Neural cell (in vitro differentiated cells): Measurements from ENCODE around the gene GNB1. TPM values are rescaled to one million over a fixed set of nuclear protein-coding genes. Genes with fewer than 3 reads are reported as not detected.

Experiments
- H2AFZ ChIP-seq: fragments of 200-600, 300-800 bp; sonication (generic), shearing (Covaris generic); 2 replicates; pipeline ENCODE4 v1.6.0; 2014; ENCODE audit warnings: low read depth, mild to moderate bottlenecking, antibody characterized with exemption, low read length, moderate library complexity
- H3F3A ChIP-seq: fragments of 200-600 bp; shearing (Covaris generic); 2 replicates; pipeline ENCODE4 v1.6.1; 2016; ENCODE audit warnings: mild to moderate bottlenecking, moderate library complexity, mixed read lengths, antibody characterized with exemption, low read length; ENCODE audit not compliant: insufficient read depth, poor library complexity, severe bottlenecking
- H3K27ac ChIP-seq: fragments of 200-600, 300-800 bp; sonication (generic), shearing (Covaris generic); 2 replicates; pipeline ENCODE4 v1.5.1; 2014; ENCODE audit warnings: mild to moderate bottlenecking, low read length, moderate library complexity
- H3K27me3 ChIP-seq: fragments of 300-800, 200-600 bp; sonication (generic), shearing (Covaris generic); 2 replicates; pipeline ENCODE4 v1.6.0; 2014; ENCODE audit warnings: mild to moderate bottlenecking, low read depth, low read length, moderate library complexity; ENCODE audit not compliant: insufficient read depth
- H3K36me3 ChIP-seq: fragments of 300-800, 200-600 bp; sonication (generic), shearing (Covaris generic); 2 replicates; pipeline ENCODE4 v1.5.1; 2014; ENCODE audit warnings: mild to moderate bottlenecking, antibody characterized with exemption, low read length, moderate library complexity; ENCODE audit not compliant: insufficient read depth
- H3K4me2 ChIP-seq: fragments of 300-800, 200-600 bp; sonication (generic), shearing (Covaris generic); 2 replicates; pipeline ENCODE4 v1.6.0; 2014; ENCODE audit warnings: mild to moderate bottlenecking, low read length
- H3K4me3 ChIP-seq: fragments of 300-800, 200-600 bp; sonication (generic), shearing (Covaris generic); 2 replicates; pipeline ENCODE4 v1.5.1; 2014; ENCODE audit warnings: mild to moderate bottlenecking, low read length, moderate library complexity
- H3K79me2 ChIP-seq: fragments of 200-600 bp; shearing (Covaris generic); replicated peaks from 2 replicates; pipeline ENCODE4 v1.6.0; 2014; ENCODE audit warnings: mild to moderate bottlenecking, low read length, moderate library complexity; ENCODE audit not compliant: insufficient read depth
- H3K9ac ChIP-seq: fragments of 300-800, 200-600 bp; sonication (generic), shearing (Covaris generic); 2 replicates; pipeline ENCODE4 v1.6.1; 2016; ENCODE audit warnings: mild to moderate bottlenecking, low read length, mixed read lengths
- H3K9me2 ChIP-seq: fragments of 200-600 bp; shearing (Covaris generic); 2 replicates; pipeline ENCODE4 v1.6.1; 2016; ENCODE audit warnings: mild to moderate bottlenecking, low read length, mixed read lengths; ENCODE audit not compliant: insufficient read depth
- H3K9me3 ChIP-seq: fragments of 200-600, 300-800 bp; sonication (generic), shearing (Covaris generic); 2 replicates; pipeline ENCODE4 v1.6.1; 2016; ENCODE audit warnings: mild to moderate bottlenecking, mixed run types, low read length, moderate library complexity, mixed read lengths
- H4K20me1 ChIP-seq: fragments of 200-600 bp; shearing (Covaris generic); 2 replicates; pipeline ENCODE4 v1.6.1; 2016; ENCODE audit warnings: mild to moderate bottlenecking, mixed run types; ENCODE audit not compliant: insufficient read depth
- CTCF ChIP-seq: fragments of 450-650 bp; IDR thresholded peaks from 2 replicates; pipeline ENCODE4 v1.5.1; 2014; ENCODE audit warnings: antibody characterized with exemption, mild to moderate bottlenecking, moderate library complexity; ENCODE audit not compliant: poor library complexity, severe bottlenecking
- EP300 ChIP-seq: fragments of 450-650 bp; conservative IDR thresholded peaks from 2 replicates; pipeline ENCODE4 v1.6.1; 2014; ENCODE audit warnings: antibody characterized with exemption, mild to moderate bottlenecking, moderate library complexity; ENCODE audit not compliant: poor library complexity, severe bottlenecking
- EZH2 ChIP-seq: fragments of 200-600, 300-800 bp; shearing (Covaris generic), sonication (generic); IDR thresholded peaks from 2 replicates; pipeline ENCODE4 v1.6.1; 2014; ENCODE audit warnings: antibody characterized with exemption, low read length, borderline replicate concordance, mild to moderate bottlenecking; ENCODE audit not compliant: insufficient read depth, poor library complexity, severe bottlenecking
- MXI1 ChIP-seq: fragments of 450-650 bp; conservative IDR thresholded peaks from 2 replicates; pipeline ENCODE4 v1.6.1; 2014; ENCODE audit warnings: antibody characterized with exemption, mild to moderate bottlenecking; ENCODE audit not compliant: poor library complexity, severe bottlenecking
- POLR2AphosphoS5 ChIP-seq: IDR thresholded peaks from 2 replicates; pipeline ENCODE4 v1.6.1; 2012
- RAD21 ChIP-seq: fragments of 450-650 bp; conservative IDR thresholded peaks from 2 replicates; pipeline ENCODE4 v1.6.1; 2014; ENCODE audit warnings: antibody characterized with exemption, mild to moderate bottlenecking, moderate library complexity
- REST ChIP-seq: IDR thresholded peaks from 2 replicates; pipeline ENCODE4 v1.6.1; 2012; ENCODE audit warnings: borderline replicate concordance
- SMC3 ChIP-seq: fragments of 450-650 bp; conservative IDR thresholded peaks from 2 replicates; pipeline ENCODE4 v1.6.1; 2014; ENCODE audit warnings: antibody characterized with exemption, mild to moderate bottlenecking, moderate library complexity; ENCODE audit not compliant: poor library complexity
- TAF1 ChIP-seq: IDR thresholded peaks from 2 replicates; pipeline ENCODE4 v1.6.1; 2012; ENCODE audit warnings: low read depth
- polyA plus RNA-seq: library from polyadenylated mRNA; depleted of rRNA; stranded (reverse); fragments of >200 nt; gene quantifications from 2 replicates; pipeline ENCODE4 v1.2.3, GENCODE V29; 2014

The GNB1 gene
- polyA plus RNA-seq, 1 donor from 2014 or later = 325 TPM

GRCh38 chr1:1907098-1907736, 16.3 kb upstream of the GNB1 start:
- no peak overlapping the region for H3K27ac ChIP-seq
- H2AFZ ChIP-seq = no peak overlapping the region
- H3K36me3 ChIP-seq = no peaks in the 10 kb centered on the region
- no peaks in the 10 kb centered on the region for H4K20me1 ChIP-seq
- TF ChIP-seq REST (no peak), EZH2 (no peak), TAF1 (no peak), EP300 (no peak), CTCF (no peak), POLR2AphosphoS5 (no peak), MXI1 (no peak), RAD21 (no peak), SMC3 (no peak)
- no peaks in the 10 kb centered on the region for H3F3A ChIP-seq
- no peak overlapping the region for H3K9ac ChIP-seq
- no peaks in the 10 kb centered on the region for H3K79me2 ChIP-seq
- H3K27me3 ChIP-seq = no peaks in the 10 kb centered on the region
- no peak overlapping the region for H3K4me2 ChIP-seq
- no peaks in the 10 kb centered on the region for H3K9me3 ChIP-seq
- H3K4me3 ChIP-seq = no peak overlapping the region
- no peaks in the 10 kb centered on the region for H3K9me2 ChIP-seq

GRCh38 chr1:1906185-1907097, 15.6 kb upstream of the GNB1 start:
- Histone ChIP-seq H3K4me2 (no peak overlapping the region), H4K20me1 (no peaks in the 10 kb centered on the region), H3K27ac (no peak overlapping the region), H3K4me3 (no peak overlapping the region), H3F3A (no peaks in the 10 kb centered on the region), H3K79me2 (no peaks in the 10 kb centered on the region), H3K27me3 (no peaks in the 10 kb centered on the region), H2AFZ (no peak overlapping the region), H3K9me3 (no peaks in the 10 kb centered on the region), H3K9me2 (no peaks in the 10 kb centered on the region), H3K36me3 (no peaks in the 10 kb centered on the region), H3K9ac (no peak overlapping the region)
- TF ChIP-seq CTCF (peak; percentile 88), SMC3 (peak; percentile 81), EZH2 (no peak), RAD21 (peak; percentile 86)
